HCT116 (cell line): ENCODE results near the gene IBSP. TPM values are rescaled to one million over a fixed set of nuclear protein-coding genes. Genes with fewer than 3 reads are reported as not detected.

ENCODE experiments used
- ATAC-seq: fragments of 200-7000 bp; cut with Tn5 transposase; 2 replicates; pipeline ENCODE4 v1.9.1; 2020; ENCODE audit warnings: mild to moderate bottlenecking, moderate library complexity
- BruUV-seq: library from RNA; stranded (reverse); fragments of 400-500 nt; replicated peaks from 2 replicates; lab custom pipeline; 2021; lab: Mats Ljungman, UMichigan
- CTCF ChIA-PET: fragments of 300-600 bp; sonication (Branson Sonifier 250); formaldehyde crosslinking; loops from one replicate; lab custom pipeline; 2021; ENCODE audit warnings: antibody characterized with exemption; lab: Charles Lee
- POLR2A ChIA-PET: fragments of 300-600, 350-600 bp; sonication (Branson Sonifier 250); formaldehyde crosslinking; loops from one replicate; lab custom pipeline; 2021; ENCODE audit warnings: antibody characterized with exemption; lab: Charles Lee
- RAD21 ChIA-PET, 2 experiments: fragments of 300-600 bp; sonication (Branson Sonifier 250); formaldehyde crosslinking; loops; one replicate each; lab custom pipeline; 2023; ENCODE audit warnings: low total read pairs in 2 of 2; ENCODE audit not compliant: uncharacterized antibody in 2 of 2, unreplicated experiment in 2 of 2, low non-redundant PET in 1 of 2; lab: Charles Lee
- DNase-seq: peaks from one replicate; pipeline ENCODE4 v3.0.0-alpha.2; 2010; ENCODE audit warnings: low read depth, low spot score
- H2AFZ ChIP-seq: fragments of 200-600 bp; shearing (Covaris generic), sonication (generic); 2 replicates; pipeline ENCODE4 v1.6.1; 2017; ENCODE audit warnings: low read depth, mixed run types, mixed read lengths, antibody characterized with exemption, low read length; ENCODE audit not compliant: poor library complexity, severe bottlenecking
- H3K27ac ChIP-seq: 2 replicates; pipeline ENCODE4 v1.5.1; 2012; ENCODE audit warnings: low read depth, low read length
- H3K27me3 ChIP-seq: fragments of 200-600 bp; sonication (generic); 2 replicates; pipeline ENCODE4 v1.6.1; 2016; ENCODE audit warnings: mixed run types, low read length, mixed read lengths; ENCODE audit not compliant: insufficient read depth
- H3K36me3 ChIP-seq, 2 experiments: fragments of 200-500 bp in 1 of 2; fragments of 200-600 bp in 1 of 2; sonication (Bioruptor generic) in 1 of 2; sonication (generic) in 1 of 2; 2 replicates each; pipeline versions ENCODE4 v1.5.1 to v1.6.1; 2014 to 2016; ENCODE audit warnings: low read length in 2 of 2, inconsistent platforms in 1 of 2, mixed read lengths in 1 of 2, mixed run types in 1 of 2; ENCODE audit not compliant: insufficient read depth in 2 of 2, control insufficient read depth in 1 of 2
- H3K4me1 ChIP-seq, 2 experiments: fragments of 200-600 bp in 1 of 2; sonication (generic) in 1 of 2; 2 replicates each; pipeline versions ENCODE4 v1.5.1 to v1.6.1; 2012 to 2017; ENCODE audit warnings: low read length in 2 of 2, inconsistent platforms in 1 of 2, mild to moderate bottlenecking in 1 of 2, mixed read lengths in 1 of 2, mixed run types in 1 of 2, moderate library complexity in 1 of 2; ENCODE audit not compliant: insufficient read depth in 2 of 2, control insufficient read depth in 1 of 2
- H3K4me2 ChIP-seq: fragments of 200-600 bp; sonication (generic); 2 replicates; pipeline ENCODE4 v1.6.1; 2017; ENCODE audit warnings: mixed run types, low read length, mixed read lengths
- H3K4me3 ChIP-seq, 2 experiments: fragments of 200-600 bp in 1 of 2; sonication (generic) in 1 of 2; replicated peaks in 1 of 2; 2 replicates each; pipeline ENCODE4 v1.5.1; 2011 to 2016; ENCODE audit warnings: low read length in 2 of 2, control low read depth in 1 of 2, low read depth in 1 of 2, mild to moderate bottlenecking in 1 of 2, mixed read lengths in 1 of 2, mixed run types in 1 of 2
- H3K79me2 ChIP-seq: fragments of 200-600 bp; sonication (generic); 2 replicates; pipeline ENCODE4 v1.6.1; 2017; ENCODE audit warnings: mild to moderate bottlenecking, mixed run types, low read length, moderate library complexity, mixed read lengths; ENCODE audit not compliant: insufficient read depth
- H3K9ac ChIP-seq: fragments of 200-600 bp; sonication (generic); 2 replicates; pipeline ENCODE4 v1.6.1; 2016; ENCODE audit warnings: low read length, mixed read lengths
- H3K9me2 ChIP-seq: fragments of 200-600 bp; sonication (generic), shearing (Covaris generic); 2 replicates; pipeline ENCODE4 v1.6.1; 2017; ENCODE audit warnings: mixed run types, mild to moderate bottlenecking, moderate library complexity; ENCODE audit not compliant: insufficient read depth
- H3K9me3 ChIP-seq, 2 experiments: fragments of 200-500 bp in 1 of 2; fragments of 200-600 bp in 1 of 2; sonication (Bioruptor generic) in 1 of 2; sonication (generic) in 1 of 2; 2 replicates each; pipeline ENCODE4 v1.6.1; 2014 to 2017; ENCODE audit warnings: low read length in 2 of 2, mixed read lengths in 2 of 2, inconsistent platforms in 1 of 2, low read depth in 1 of 2, mild to moderate bottlenecking in 1 of 2, mixed run types in 1 of 2, moderate library complexity in 1 of 2; ENCODE audit not compliant: control insufficient read depth in 1 of 2, insufficient read depth in 1 of 2
- H4K20me1 ChIP-seq: fragments of 200-600 bp; sonication (generic), shearing (Covaris generic); 2 replicates; pipeline ENCODE4 v1.6.1; 2017; ENCODE audit warnings: mixed run types, mild to moderate bottlenecking, moderate library complexity; ENCODE audit not compliant: insufficient read depth
- CBX3 ChIP-seq: IDR thresholded peaks from 2 replicates; pipeline ENCODE4 v1.6.1; 2012; ENCODE audit warnings: low read depth
- ELF1 ChIP-seq: IDR thresholded peaks from 2 replicates; pipeline ENCODE4 v1.6.1; 2012; ENCODE audit warnings: low read depth, borderline replicate concordance
- EZH2 ChIP-seq: fragments of 200-600 bp; sonication (generic); IDR thresholded peaks from 2 replicates; pipeline ENCODE4 v1.6.1; 2017; ENCODE audit warnings: antibody characterized with exemption, mixed run types
- JUND ChIP-seq: IDR thresholded peaks from 2 replicates; pipeline ENCODE4 v1.6.1; 2012
- POLR2A ChIP-seq: IDR thresholded peaks from 2 replicates; pipeline ENCODE4 v1.7.0; 2011; ENCODE audit warnings: borderline replicate concordance; ENCODE audit not compliant: insufficient read depth, insufficient read length; ENCODE audit errors: extremely low read depth
- REST ChIP-seq: IDR thresholded peaks from 2 replicates; pipeline ENCODE4 v1.6.1; 2012; ENCODE audit warnings: low read depth
- SP1 ChIP-seq: IDR thresholded peaks from 2 replicates; pipeline ENCODE4 v1.6.1; 2012; ENCODE audit warnings: low read depth
- TCF7L2 ChIP-seq: IDR thresholded peaks from 2 replicates; pipeline ENCODE4 v1.7.0; 2011; ENCODE audit warnings: borderline replicate concordance, inconsistent platforms; ENCODE audit not compliant: insufficient read depth, insufficient read length; ENCODE audit errors: extremely low read depth
- YY1 ChIP-seq: IDR thresholded peaks from 2 replicates; pipeline ENCODE4 v1.6.1; 2011; ENCODE audit warnings: low read length, low read depth, moderate library complexity, mild to moderate bottlenecking; ENCODE audit not compliant: insufficient replicate concordance; ENCODE audit errors: extremely low read depth
- ZBTB33 ChIP-seq: IDR thresholded peaks from 2 replicates; pipeline ENCODE4 v1.6.1; 2011; ENCODE audit warnings: mild to moderate bottlenecking, low read length, moderate library complexity; ENCODE audit not compliant: insufficient replicate concordance; ENCODE audit errors: extremely low read depth
- intact Hi-C: fragments of 100-400 bp; cut with micrococcal nuclease; formaldehyde crosslinking; loops from 2 replicates; pipeline ENCODE4 v1.10.0; 2022
- total RNA-seq: library from RNA; stranded (reverse); gene quantifications from one replicate; pipeline ENCODE4 v1.2.1, GENCODE V29; 2021; ENCODE audit not compliant: unreplicated experiment

Gene IBSP
- total RNA-seq, 1 experiment from 2014 or later, result not detected

- Histone ChIP-seq H3K27me3 (no peaks in the 10 kb centered on the region), H3K9me2 (no peaks in the 10 kb centered on the region), H3K36me3 (no peaks in the 10 kb centered on the region), H3K4me1 (0 out of 4 replicates have a peak, but pooled peaks cover 0 to 2% of the 10 kb centered on the region in 2 experiments), H3K4me2 (no peak overlapping the region), H3K79me2 (no peaks in the 10 kb centered on the region), H3K9me3 (no peaks in the 10 kb centered on the region), H3K4me3 (no peak overlapping the region), H3K9ac (no peak overlapping the region), H2AFZ (no peak overlapping the region), H4K20me1 (no peaks in the 10 kb centered on the region), H3K27ac (no peak overlapping the region)
- no TSS peak for BruUV-seq
- ChIA-PET RAD21 (no interaction called here), CTCF (interaction anchor here (1.3 kb wide), 1 partner anchor 14 kb away, joined by 3 read pairs; no protein-coding TSS in a partner anchor), POLR2A (no interaction called here)
- ATAC-seq (no peak), DNase-seq (no peak)
- TF ChIP-seq ZBTB33 (no peak), POLR2A (no peak), EZH2 (no peak), YY1 (no peak), JUND (no peak), ELF1 (no peak), REST (no peak), CBX3 (no peak), SP1 (no peak), TCF7L2 (no peak)
- intact Hi-C loops, result loop anchor here (5.0 kb wide), 2 partner anchors 483 to 563 kb away; no protein-coding TSS in a partner anchor
These were observed 35.8 kb downstream of the IBSP start for GRCh38 chr4:87835197-87835596.
